ENCODE measurements around the gene SRD5A3. TPM values are rescaled to one million over a fixed set of nuclear protein-coding genes. Genes with fewer than 3 reads are reported as not detected.
A peak's percentile ranks its signal among the peaks of the same experiment; 100 is the strongest.

The SRD5A3 gene
- total and polyA plus RNA-seq, 9 of the 15 experiments (the other 6 are each of a cell fraction or from before 2014, with no cell fraction given) = 2.5 to 37.0 (median 13.3) TPM

DNA sequence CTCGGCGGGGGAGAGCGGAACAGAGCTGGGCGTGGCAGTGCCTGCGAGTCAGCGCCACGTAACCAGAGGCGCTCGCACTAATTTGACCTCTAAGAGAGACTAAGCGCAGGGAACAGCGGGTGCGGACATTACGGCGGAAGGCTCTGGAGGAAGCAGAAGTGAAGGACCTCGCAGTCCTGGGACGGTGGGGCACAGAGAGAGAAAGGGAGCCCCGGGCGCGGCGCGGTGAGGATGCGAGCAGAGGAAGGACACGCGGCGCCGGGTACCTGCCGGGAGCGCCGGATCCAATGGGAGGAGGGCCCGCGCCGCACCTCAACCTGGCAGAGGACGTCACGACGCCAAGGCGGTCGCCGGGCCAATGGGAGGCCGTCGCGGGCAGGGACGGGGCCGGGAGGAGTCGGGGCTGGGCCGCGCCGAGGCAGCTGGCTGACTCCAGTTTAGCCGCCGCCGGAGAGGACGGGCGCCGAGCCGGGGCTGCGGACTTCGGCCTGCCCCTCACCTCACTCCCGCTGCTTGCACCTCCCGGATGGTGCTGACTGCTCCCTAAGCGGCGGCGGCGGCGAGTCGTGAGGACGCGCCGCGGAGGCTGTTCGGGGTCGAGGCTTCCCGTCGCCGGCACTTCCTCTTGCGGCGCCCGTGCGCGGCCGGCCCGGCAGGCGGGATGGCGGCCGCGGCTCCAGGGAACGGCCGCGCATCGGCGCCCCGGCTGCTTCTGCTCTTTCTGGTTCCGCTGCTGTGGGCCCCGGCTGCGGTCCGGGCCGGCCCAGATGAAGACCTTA lies 49.7 kb downstream of the SRD5A3 start, which contains the start of gene TMEM165 (continued):
- TF ChIP-seq POLR2A (conservative IDR thresholded peaks at IDR 0.05) (peak; percentile 91), HMG20B (CRISPR knock-in tag; IDR thresholded peaks at IDR 0.05) (no peak), CXXC5 (CRISPR knock-in tag; IDR thresholded peaks at IDR 0.05) (peak; percentile 85), NR3C1 (CRISPR knock-in tag; IDR thresholded peaks at IDR 0.05) (no peak), KHSRP (IDR thresholded peaks at IDR 0.05) (no peak), SP1 (CRISPR knock-in tag; IDR thresholded peaks at IDR 0.05) (peak; percentile 81), BRD9 (IDR thresholded peaks at IDR 0.05; ENCODE audit: low read depth, partially characterized antibody) (peak; percentile 59), ZFP36 (IDR thresholded peaks at IDR 0.05; ENCODE audit: low read depth, low read length, partially characterized antibody) (no peak), LEF1 (IDR thresholded peaks at IDR 0.05) (0 out of 2 replicates have a peak, but pooled peaks have one; percentile 6)
- TF ChIP-seq, protein P1, sequence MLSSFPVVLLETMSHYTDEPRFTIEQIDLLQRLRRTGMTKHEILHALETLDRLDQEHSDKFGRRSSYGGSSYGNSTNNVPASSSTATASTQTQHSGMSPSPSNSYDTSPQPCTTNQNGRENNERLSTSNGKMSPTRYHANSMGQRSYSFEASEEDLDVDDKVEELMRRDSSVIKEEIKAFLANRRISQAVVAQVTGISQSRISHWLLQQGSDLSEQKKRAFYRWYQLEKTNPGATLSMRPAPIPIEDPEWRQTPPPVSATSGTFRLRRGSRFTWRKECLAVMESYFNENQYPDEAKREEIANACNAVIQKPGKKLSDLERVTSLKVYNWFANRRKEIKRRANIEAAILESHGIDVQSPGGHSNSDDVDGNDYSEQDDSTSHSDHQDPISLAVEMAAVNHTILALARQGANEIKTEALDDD (IDR thresholded peaks at IDR 0.05) = peak; percentile 52; the same call in 1 of the 2 replicates
- TF ChIP-seq, protein P2, sequence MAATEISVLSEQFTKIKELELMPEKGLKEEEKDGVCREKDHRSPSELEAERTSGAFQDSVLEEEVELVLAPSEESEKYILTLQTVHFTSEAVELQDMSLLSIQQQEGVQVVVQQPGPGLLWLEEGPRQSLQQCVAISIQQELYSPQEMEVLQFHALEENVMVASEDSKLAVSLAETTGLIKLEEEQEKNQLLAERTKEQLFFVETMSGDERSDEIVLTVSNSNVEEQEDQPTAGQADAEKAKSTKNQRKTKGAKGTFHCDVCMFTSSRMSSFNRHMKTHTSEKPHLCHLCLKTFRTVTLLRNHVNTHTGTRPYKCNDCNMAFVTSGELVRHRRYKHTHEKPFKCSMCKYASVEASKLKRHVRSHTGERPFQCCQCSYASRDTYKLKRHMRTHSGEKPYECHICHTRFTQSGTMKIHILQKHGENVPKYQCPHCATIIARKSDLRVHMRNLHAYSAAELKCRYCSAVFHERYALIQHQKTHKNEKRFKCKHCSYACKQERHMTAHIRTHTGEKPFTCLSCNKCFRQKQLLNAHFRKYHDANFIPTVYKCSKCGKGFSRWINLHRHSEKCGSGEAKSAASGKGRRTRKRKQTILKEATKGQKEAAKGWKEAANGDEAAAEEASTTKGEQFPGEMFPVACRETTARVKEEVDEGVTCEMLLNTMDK (IDR thresholded peaks at IDR 0.05; ENCODE audit: borderline replicate concordance, insufficient read depth, low read depth, low read length, poor library complexity, severe bottlenecking) = no peak
- TF ChIP-seq, protein P3, sequence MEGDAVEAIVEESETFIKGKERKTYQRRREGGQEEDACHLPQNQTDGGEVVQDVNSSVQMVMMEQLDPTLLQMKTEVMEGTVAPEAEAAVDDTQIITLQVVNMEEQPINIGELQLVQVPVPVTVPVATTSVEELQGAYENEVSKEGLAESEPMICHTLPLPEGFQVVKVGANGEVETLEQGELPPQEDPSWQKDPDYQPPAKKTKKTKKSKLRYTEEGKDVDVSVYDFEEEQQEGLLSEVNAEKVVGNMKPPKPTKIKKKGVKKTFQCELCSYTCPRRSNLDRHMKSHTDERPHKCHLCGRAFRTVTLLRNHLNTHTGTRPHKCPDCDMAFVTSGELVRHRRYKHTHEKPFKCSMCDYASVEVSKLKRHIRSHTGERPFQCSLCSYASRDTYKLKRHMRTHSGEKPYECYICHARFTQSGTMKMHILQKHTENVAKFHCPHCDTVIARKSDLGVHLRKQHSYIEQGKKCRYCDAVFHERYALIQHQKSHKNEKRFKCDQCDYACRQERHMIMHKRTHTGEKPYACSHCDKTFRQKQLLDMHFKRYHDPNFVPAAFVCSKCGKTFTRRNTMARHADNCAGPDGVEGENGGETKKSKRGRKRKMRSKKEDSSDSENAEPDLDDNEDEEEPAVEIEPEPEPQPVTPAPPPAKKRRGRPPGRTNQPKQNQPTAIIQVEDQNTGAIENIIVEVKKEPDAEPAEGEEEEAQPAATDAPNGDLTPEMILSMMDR (IDR thresholded peaks at IDR 0.05 in 2 of 3, conservative IDR thresholded peaks at IDR 0.05 in 1 of 3; ENCODE audit: insufficient read depth in 2 of 3, low read depth in 1 of 3, low read length in 3 of 3) = 0 out of 6 replicates have a peak, but pooled peaks of 1 of the 3 experiments have one; percentile 4
- TF ChIP-seq, protein P4, sequence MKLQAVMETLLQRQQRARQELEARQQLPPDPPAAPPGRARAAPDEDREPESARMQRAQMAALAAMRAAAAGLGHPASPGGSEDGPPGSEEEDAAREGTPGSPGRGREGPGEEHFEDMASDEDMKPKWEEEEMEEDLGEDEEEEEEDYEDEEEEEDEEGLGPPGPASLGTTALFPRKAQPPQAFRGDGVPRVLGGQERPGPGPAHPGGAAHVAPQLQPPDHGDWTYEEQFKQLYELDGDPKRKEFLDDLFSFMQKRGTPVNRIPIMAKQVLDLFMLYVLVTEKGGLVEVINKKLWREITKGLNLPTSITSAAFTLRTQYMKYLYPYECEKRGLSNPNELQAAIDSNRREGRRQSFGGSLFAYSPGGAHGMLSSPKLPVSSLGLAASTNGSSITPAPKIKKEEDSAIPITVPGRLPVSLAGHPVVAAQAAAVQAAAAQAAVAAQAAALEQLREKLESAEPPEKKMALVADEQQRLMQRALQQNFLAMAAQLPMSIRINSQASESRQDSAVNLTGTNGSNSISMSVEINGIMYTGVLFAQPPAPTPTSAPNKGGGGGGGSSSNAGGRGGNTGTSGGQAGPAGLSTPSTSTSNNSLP (IDR thresholded peaks at IDR 0.05; ENCODE audit: borderline replicate concordance, low read depth, low read length) = no peak
- TF ChIP-seq, protein P5, sequence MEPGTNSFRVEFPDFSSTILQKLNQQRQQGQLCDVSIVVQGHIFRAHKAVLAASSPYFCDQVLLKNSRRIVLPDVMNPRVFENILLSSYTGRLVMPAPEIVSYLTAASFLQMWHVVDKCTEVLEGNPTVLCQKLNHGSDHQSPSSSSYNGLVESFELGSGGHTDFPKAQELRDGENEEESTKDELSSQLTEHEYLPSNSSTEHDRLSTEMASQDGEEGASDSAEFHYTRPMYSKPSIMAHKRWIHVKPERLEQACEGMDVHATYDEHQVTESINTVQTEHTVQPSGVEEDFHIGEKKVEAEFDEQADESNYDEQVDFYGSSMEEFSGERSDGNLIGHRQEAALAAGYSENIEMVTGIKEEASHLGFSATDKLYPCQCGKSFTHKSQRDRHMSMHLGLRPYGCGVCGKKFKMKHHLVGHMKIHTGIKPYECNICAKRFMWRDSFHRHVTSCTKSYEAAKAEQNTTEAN (CRISPR knock-in tag; IDR thresholded peaks at IDR 0.05) = peak; percentile 18; the same call in 1 of the 2 replicates
- TF ChIP-seq, protein P6, sequence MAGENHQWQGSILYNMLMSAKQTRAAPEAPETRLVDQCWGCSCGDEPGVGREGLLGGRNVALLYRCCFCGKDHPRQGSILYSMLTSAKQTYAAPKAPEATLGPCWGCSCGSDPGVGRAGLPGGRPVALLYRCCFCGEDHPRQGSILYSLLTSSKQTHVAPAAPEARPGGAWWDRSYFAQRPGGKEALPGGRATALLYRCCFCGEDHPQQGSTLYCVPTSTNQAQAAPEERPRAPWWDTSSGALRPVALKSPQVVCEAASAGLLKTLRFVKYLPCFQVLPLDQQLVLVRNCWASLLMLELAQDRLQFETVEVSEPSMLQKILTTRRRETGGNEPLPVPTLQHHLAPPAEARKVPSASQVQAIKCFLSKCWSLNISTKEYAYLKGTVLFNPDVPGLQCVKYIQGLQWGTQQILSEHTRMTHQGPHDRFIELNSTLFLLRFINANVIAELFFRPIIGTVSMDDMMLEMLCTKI (IDR thresholded peaks at IDR 0.05; ENCODE audit: partially characterized antibody) = no peak
- TF ChIP-seq, protein P7, sequence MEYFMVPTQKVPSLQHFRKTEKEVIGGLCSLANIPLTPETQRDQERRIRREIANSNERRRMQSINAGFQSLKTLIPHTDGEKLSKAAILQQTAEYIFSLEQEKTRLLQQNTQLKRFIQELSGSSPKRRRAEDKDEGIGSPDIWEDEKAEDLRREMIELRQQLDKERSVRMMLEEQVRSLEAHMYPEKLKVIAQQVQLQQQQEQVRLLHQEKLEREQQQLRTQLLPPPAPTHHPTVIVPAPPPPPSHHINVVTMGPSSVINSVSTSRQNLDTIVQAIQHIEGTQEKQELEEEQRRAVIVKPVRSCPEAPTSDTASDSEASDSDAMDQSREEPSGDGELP (CRISPR knock-in tag; IDR thresholded peaks at IDR 0.05; ENCODE audit: borderline replicate concordance) = peak; percentile 86
